Right ventricle myocardium superior (tissue), 1 donor: Measurements from ENCODE around the gene YY1AP1. TPM values are rescaled to one million over a fixed set of nuclear protein-coding genes. Genes with fewer than 3 reads are reported as not detected.
A peak's percentile ranks its signal among the peaks of the same experiment; 100 is the strongest.
"Not testable (repeated sequence)": the region's sequence is repeated elsewhere in the genome, so short reads cannot be mapped to it uniquely, and the experiment has no call there.

ENCODE experiments used
- ATAC-seq: fragments of 200-7000 bp; cut with Tn5 transposase; one replicate; pipeline ENCODE4 v1.9.1; 2020; ENCODE audit warnings: mild to moderate bottlenecking; ENCODE audit not compliant: poor library complexity
- DNase-seq: peaks from one replicate; pipeline ENCODE4 v3.0.0-alpha.2; 2020
- intact Hi-C: fragments of 100-400 bp; cut with DNase I; formaldehyde crosslinking; loops from one replicate; pipeline ENCODE4 v1.11.2; 2022
- total RNA-seq: library from RNA; stranded (reverse); fragmentation: NEBNext Ultra II Directional; extraction: Animal tissue kit (Norgen Biotek cat#: 25700); gene quantifications from one replicate; pipeline ENCODE4 v1.2.1, GENCODE V29; 2021
- donor health status: DM: no; HTN: yes; CAD: no; lungs with severe emphysema.

YY1AP1 gene
- total RNA-seq, 1 donor from 2014 or later = 59.9 TPM

DNA sequence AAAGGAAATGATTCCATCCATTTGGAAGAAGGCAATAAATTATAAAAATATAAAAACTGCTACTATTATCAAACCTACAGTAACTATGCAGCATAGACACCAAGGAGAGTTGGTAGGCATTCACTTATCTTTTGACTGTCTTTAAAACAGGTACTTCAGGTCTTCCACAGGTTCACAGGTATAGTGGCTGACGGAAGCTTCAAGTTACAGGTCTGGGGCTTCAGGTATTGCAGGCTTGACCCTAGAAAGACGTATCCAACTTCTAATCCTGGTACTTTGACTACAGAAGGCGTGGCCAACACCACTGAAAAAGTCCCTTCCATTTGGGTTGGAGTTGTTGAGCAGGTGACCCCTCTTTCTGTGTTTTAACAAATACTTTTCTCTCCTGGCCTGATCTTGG is 35.6 kb downstream of the YY1AP1 start:
- ATAC-seq (no peak), DNase-seq (no peak)
- intact Hi-C loops = no loop called here

- ATAC-seq = no peak
- intact Hi-C loops = no loop called here
- DNase-seq = no peak
Observed at GRCh38 chr1:155651861-155652661, 36.5 kb downstream of the YY1AP1 start.

GRCh38 chr1:155650231-155650757 is 38.3 kb downstream of the YY1AP1 start:
- ATAC-seq = no peak

GRCh38 chr1:155649676-155650075 is 38.9 kb downstream of the YY1AP1 start:
- ATAC-seq (no peak), DNase-seq (no peak)
- intact Hi-C loops = no loop called here

More at GRCh38 chr1:155650231-155650757, 38.3 kb downstream of the YY1AP1 start:
- intact Hi-C loops = no loop called here
- DNase-seq = no peak

GRCh38 chr1:155648207-155649147 is 40.1 kb downstream of the YY1AP1 start:
- DNase-seq (no peak), ATAC-seq (peak; percentile 77)
- intact Hi-C loops = no loop called here

- intact Hi-C loops = no loop called here
- peak; percentile 70 for DNase-seq
Observed at GRCh38 chr1:155646307-155646706, 42.3 kb downstream of the YY1AP1 start.

GRCh38 chr1:155645648-155646047 is 42.9 kb downstream of the YY1AP1 start:
- no peak for DNase-seq
- ATAC-seq = no peak
- intact Hi-C loops = no loop called here

More at GRCh38 chr1:155646307-155646706, 42.3 kb downstream of the YY1AP1 start:
- ATAC-seq = peak; percentile 53

DNA sequence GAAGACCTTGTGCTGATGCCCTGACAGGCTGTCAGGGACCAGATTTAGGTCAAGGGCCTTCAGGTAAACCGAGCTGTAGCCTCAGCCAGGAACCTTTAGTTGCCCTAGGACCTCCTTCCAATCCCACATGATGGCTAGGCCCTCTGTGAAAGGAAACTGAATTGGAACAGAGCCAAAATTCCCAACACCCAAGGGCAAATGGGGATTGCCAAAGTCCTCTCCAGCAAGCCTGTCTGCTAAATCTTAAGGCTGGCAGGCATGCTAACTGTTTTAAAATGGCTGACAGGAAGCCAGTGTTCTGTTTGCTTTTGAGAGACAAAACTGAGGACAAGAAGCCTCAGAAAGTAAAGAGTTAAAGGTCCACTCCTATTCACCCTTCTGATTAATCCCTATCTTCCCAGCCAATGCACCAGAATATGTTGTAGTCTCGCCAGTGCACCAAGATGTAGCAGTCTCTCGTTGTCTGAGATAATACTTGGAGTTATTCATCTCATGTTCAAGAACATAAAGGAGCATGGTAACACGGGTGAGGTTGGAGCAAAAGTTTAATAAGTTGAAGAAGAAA is 43.5 kb downstream of the YY1AP1 start:
- ATAC-seq = no peak
- no peak for DNase-seq
- intact Hi-C loops = no loop called here

DNA sequence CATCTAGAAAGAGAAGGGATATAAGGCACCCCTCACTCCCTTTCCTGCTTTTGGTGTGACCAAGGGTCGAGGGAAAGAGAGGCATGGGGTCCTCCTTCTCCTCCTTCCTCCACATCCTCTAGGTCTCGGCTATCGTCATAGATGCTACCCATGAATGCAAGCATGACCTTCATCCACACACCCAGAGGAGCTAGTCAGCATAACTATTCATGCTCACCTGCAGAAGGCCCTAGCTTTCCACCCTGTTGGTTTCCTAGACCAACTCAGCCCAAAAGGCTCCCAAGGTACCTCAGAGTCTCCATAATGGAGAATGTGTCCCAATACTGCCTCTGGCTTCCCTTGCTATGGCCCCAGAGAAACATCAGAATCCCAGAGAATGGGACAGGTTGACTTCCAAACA is 45.3 kb downstream of the YY1AP1 start:
- DNase-seq = no peak
- no peak for ATAC-seq
- intact Hi-C loops = no loop called here

GRCh38 chr1:155642559-155643180 is 45.9 kb downstream of the YY1AP1 start:
- intact Hi-C loops, ATAC-seq, DNase-seq: not testable (repeated sequence)

- intact Hi-C loops = no loop called here
- ATAC-seq = no peak
- no peak for DNase-seq
Observed at GRCh38 chr1:155640367-155640766, 48.2 kb downstream of the YY1AP1 start.

DNA sequence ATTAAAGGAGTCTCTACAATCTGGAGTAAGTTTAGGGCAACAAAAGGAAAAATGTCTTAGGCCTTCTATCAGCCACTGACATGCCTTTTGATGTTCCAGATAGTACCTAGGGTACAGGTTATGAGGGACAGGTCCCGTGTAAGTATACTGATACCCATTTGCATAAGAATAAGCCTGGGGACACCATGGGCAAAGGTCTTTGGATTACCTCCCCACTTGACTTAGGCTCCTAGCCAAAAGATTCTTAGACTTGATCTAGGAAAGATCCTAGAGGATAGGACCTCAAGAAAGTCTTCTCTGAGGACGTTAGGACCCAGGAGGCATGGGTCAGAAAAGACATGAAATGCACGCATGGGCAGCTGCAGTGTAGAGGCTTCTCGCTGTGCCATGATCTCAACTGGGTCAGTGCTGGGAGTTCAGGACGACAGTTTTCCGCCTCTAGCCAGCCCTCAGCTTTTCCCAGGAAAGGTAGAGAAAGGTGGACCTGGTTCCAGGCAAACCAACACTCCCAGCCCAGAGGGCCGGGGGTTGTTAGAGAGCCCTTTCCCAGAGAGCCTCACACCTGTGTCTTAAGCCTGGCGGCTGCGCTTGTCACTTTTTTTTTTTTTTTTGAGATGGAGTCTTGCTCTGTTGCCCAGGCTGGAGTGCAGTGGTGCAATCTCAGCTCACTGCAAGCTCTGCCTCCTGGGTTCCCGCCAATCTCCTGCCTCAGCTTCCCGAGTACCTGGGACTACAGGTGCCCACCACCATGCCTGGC is 52.0 kb downstream of the YY1AP1 start:
- ATAC-seq = no peak
- intact Hi-C loops = no loop called here
- no peak for DNase-seq

DNA sequence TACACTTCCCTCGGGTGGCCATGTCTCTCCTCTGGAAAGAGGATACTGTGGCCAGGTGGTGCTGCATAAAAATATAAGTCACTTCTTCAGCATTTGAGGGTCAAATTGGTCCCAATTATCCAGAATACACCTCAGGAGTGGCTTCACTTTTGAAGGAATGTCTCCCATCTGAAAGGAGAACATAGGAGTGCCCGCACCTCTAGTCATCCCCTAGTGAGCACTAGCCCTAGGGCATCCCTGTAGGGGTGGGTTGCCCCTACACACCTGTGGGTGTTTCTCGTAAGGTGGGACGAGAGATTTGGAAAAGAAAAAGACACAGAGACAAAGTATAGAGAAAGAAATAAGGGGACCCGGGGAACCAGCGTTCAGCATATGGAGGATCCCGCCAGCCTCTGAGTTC is 62.1 kb downstream of the YY1AP1 start:
- intact Hi-C loops = not testable (repeated sequence)

DNA sequence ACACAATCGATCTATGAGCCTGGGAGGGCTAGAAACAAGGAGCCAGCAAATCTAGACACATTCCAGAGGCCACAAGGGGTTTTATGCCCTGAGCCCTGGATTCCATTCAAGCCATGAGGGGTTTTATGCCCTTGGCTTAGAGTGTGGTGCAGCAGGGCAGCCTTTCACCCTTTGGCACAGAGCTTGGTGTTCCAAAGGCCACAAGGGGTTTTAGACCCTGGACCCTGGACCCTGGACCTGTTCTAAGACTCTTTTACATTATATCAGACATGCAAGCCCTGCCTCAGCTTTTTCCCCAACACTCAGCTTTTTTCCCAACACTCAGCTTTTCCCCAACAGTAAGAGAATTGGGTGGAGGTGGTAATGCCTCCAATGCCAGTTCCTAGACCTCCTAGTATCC is 65.2 kb downstream of the YY1AP1 start:
- DNase-seq (no peak), ATAC-seq (no peak)
- intact Hi-C loops = no loop called here

More for the DNA sequence above, 62.1 kb downstream of the YY1AP1 start:
- not testable (repeated sequence) for DNase-seq, ATAC-seq

DNA sequence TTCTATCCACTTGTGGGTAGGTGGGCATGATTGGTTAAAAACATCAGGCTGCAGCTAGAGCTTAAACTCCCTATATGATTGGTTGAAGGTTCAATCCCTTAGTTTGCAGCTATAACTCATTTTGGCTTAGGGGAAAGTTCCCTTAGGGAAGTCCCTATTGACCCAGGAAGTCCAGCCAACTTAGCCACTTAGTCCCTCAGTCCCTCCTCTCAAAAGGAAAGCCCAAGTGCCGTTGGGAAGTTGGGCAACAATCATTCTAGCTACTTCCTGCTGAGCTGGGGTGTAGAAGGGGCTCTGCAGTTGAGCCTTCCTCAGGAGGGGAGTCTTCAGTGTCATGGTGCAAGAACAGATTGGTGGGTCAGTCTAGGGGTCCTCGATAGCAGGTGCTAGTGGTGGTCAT is 66.4 kb downstream of the YY1AP1 start:
- intact Hi-C loops = no loop called here
- no peak for ATAC-seq
- DNase-seq = no peak

DNA sequence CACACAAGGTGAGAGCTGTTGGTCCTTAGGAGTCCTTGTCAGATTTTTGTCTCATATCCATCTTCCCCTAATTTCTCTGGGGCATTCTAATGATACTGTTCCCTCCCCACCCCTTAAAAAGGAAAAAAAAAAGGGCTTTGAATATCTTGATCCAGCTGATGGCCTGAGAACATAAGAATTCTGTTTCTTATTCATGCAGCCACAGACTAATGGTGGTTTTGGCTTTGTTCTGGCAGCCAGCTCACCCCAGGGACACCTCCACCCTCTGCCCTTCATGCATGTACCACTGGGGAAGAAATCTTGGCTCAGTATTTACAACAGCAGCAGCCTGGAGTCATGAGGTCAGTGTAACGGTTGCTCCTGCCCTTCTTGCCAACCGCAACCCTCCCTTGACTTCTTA is 75.3 kb downstream of the YY1AP1 start:
- DNase-seq, intact Hi-C loops, ATAC-seq: not testable (repeated sequence)

GRCh38 chr1:155610257-155610647 is 78.3 kb downstream of the YY1AP1 start:
- peak; percentile 47 for ATAC-seq
- DNase-seq, intact Hi-C loops: not testable (repeated sequence)
